Measurements from ENCODE around the gene PTPN2.

Gene PTPN2

DNA sequence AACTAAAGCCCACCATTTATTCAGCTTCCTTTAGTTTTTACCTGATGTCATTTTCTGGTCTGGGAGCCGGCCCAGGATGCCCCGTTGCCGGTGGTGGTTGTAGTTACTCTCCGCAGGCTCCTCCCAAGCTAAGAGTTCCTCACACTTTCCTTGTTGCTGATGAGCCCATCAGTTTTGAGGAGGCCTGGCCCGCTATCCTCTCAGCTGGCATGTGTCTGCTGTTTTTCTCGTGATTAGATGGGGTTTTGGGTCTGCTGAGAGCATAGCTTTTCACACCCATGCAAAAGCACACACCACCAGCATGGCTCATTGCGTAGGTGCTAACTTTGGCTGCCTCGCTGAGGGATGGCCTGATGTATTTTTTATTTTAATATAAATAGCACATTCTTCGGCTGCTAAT lies 109.1 kb downstream of the PTPN2 start:
- DNase-seq (ENCODE audit: low read depth, low spot score): no peak
- H3K9ac ChIP-seq (ENCODE audit: insufficient read length): no peak overlapping the region
- H3K27ac ChIP-seq: no peak overlapping the region
- H3K36me3 ChIP-seq (ENCODE audit: insufficient read depth, low read length): no peaks in the 10 kb centered on the region
- no peak for TF ChIP-seq FOXP2 (optimal IDR thresholded peaks at IDR 0.05; ENCODE audit: control extremely low read depth, extremely low read length, insufficient read depth)
- no peak for TF ChIP-seq POLR2AphosphoS5 (IDR thresholded peaks at IDR 0.05; ENCODE audit: borderline replicate concordance, low read depth, low read length)
- TF ChIP-seq EZH2 (IDR thresholded peaks at IDR 0.05): no peak
- H3K9me3 ChIP-seq (ENCODE audit: low read depth, low read length): no peaks in the 10 kb centered on the region
- H3K4me3 ChIP-seq: no peak overlapping the region

DNA sequence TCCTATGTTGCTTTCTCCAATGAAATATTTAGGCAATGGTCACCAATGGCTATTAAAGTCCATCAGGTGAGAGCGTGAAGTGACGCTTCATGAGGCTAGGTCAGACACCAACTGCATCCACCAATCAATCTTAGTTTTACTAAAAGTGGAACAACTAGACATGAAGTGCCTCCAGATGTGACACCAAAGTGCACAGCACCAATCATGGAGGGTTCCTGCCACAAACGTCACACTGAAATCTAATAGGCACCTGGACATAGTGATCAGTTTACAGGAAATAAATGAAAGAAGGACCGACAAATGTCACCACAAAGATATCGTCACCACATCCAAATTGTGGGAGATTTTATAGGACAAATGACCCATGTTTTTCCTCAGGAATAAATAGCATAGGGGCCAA lies 110.7 kb downstream of the PTPN2 start:
- TF ChIP-seq POLR2AphosphoS5 (IDR thresholded peaks at IDR 0.05; ENCODE audit: borderline replicate concordance, low read depth, low read length) (no peak), FOXP2 (optimal IDR thresholded peaks at IDR 0.05; ENCODE audit: control extremely low read depth, extremely low read length, insufficient read depth) (no peak), EZH2 (IDR thresholded peaks at IDR 0.05) (no peak)
- Histone ChIP-seq H3K4me3 (no peak overlapping the region), H3K36me3 (ENCODE audit: insufficient read depth, low read length) (no peaks in the 10 kb centered on the region), H3K9me3 (ENCODE audit: low read depth, low read length) (no peaks in the 10 kb centered on the region), H3K9ac (ENCODE audit: insufficient read length) (no peak overlapping the region), H3K27ac (no peak overlapping the region)
- no peak for DNase-seq (ENCODE audit: low read depth, low spot score)

DNA sequence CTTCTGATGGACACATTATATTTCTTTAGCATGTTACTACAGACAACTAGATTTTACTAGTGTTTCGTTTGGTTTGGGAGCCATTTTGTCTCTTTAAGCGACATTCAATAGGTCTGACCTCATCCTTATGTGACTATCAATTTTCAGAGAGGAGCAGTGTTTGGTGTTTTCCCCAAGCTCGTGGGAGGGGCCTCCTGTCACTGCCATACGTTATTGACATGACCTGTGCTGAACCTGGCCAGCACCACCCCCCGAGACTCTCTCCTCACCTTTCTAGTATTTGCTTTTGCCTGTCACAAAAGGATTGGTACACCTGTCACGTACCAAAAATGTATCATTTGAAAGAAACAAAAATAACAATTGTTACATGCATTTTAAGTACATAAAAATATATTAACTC lies 111.9 kb downstream of the PTPN2 start:
- H3K27ac ChIP-seq: no peak overlapping the region
- no peak overlapping the region for H3K9ac ChIP-seq (ENCODE audit: insufficient read length)
- H3K9me3 ChIP-seq (ENCODE audit: low read depth, low read length): no peaks in the 10 kb centered on the region
- H3K36me3 ChIP-seq (ENCODE audit: insufficient read depth, low read length): no peaks in the 10 kb centered on the region
- TF ChIP-seq POLR2AphosphoS5 (IDR thresholded peaks at IDR 0.05; ENCODE audit: borderline replicate concordance, low read depth, low read length): no peak
- TF ChIP-seq EZH2 (IDR thresholded peaks at IDR 0.05): no peak
- no peak for TF ChIP-seq FOXP2 (optimal IDR thresholded peaks at IDR 0.05; ENCODE audit: control extremely low read depth, extremely low read length, insufficient read depth)
- DNase-seq (ENCODE audit: low read depth, low spot score): no peak
- H3K4me3 ChIP-seq: no peak overlapping the region

DNA sequence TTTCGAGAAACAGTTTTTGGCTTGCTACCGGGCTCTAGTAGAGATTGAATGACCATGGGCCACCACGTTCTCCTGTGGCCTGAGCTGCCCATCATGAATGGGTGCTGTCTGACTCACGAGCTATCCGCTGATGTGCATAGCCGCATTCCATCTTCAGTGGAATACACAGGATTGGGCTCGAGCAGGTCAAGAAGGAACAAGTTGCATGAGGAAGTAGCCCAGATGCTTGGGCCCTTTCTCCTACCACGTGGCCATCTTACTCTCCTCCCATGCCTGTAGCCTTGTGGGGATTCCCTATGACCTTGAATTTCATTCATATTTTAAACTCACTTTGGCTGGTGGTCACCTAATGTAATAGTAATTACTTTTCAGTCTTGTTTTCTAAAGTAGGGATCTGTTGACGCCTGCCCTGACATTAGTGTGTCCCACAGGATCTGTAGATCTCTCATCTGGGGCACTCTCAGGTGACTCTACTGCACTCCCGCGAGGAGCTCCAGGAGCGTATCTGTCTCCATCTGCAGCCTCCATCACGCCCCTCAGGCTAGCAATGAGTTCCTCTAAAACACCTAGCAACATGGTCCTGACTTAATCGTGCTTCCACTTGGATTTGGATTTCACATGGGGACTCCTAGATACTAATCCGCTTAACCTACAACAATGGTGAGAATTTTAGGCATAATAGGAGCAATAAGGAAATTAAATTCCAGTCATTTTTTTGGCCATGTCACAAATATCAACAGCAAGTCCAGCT lies 113.4 kb downstream of the PTPN2 start:
- no peaks in the 10 kb centered on the region for H3K36me3 ChIP-seq (ENCODE audit: insufficient read depth, low read length)
- DNase-seq (ENCODE audit: low read depth, low spot score): no peak
- H3K27ac ChIP-seq: no peak overlapping the region
- TF ChIP-seq FOXP2 (optimal IDR thresholded peaks at IDR 0.05; ENCODE audit: control extremely low read depth, extremely low read length, insufficient read depth): no peak
- no peak for TF ChIP-seq POLR2AphosphoS5 (IDR thresholded peaks at IDR 0.05; ENCODE audit: borderline replicate concordance, low read depth, low read length)
- TF ChIP-seq EZH2 (IDR thresholded peaks at IDR 0.05): no peak
- no peak overlapping the region for H3K4me3 ChIP-seq
- H3K9me3 ChIP-seq (ENCODE audit: low read depth, low read length): no peaks in the 10 kb centered on the region
- no peak overlapping the region for H3K9ac ChIP-seq (ENCODE audit: insufficient read length)

DNA sequence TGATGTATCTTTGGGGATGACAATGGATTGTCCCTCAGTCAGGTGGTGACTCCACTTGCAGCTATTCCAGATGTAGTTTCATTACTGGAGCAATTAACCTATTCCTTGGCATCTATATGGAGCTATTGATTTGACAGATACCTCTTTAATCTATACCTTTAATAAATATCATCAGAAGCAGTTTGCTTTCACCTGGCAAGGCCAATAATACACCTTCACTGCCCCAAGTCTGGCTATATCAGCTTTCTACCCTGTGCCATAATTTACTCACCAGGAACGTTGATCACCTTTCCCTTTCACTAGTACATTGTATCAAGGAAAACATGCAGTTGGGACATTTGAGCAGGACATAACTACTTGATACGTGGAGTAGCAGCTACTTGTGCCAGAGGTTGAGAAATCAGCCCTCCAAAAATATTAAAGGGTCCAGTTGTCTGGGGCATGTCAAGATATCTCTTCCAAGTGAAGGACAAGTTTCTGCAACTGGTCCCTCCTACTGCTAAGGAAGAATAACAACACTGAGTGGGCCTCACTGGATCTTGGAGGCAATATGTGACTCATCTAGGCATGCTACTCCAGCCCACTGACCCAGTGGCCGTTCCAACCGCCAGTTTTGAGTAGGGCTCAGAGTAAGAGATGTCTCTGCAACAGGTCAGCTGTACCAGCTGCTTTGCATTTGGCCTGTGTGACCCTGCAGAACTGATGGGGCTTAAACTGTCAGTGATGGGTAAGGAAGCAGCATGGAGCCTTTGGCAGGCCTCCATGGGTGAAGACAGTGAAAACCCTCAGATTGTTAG lies 114.2 kb downstream of the PTPN2 start:
- no peak overlapping the region for H3K4me3 ChIP-seq
- H3K27ac ChIP-seq: no peak overlapping the region
- no peak overlapping the region for H3K9ac ChIP-seq (ENCODE audit: insufficient read length)
- no peaks in the 10 kb centered on the region for H3K9me3 ChIP-seq (ENCODE audit: low read depth, low read length)
- no peak for DNase-seq (ENCODE audit: low read depth, low spot score)
- no peak for TF ChIP-seq POLR2AphosphoS5 (IDR thresholded peaks at IDR 0.05; ENCODE audit: borderline replicate concordance, low read depth, low read length)
- TF ChIP-seq FOXP2 (optimal IDR thresholded peaks at IDR 0.05; ENCODE audit: control extremely low read depth, extremely low read length, insufficient read depth): no peak
- no peak for TF ChIP-seq EZH2 (IDR thresholded peaks at IDR 0.05)
- no peaks in the 10 kb centered on the region for H3K36me3 ChIP-seq (ENCODE audit: insufficient read depth, low read length)

- no peak overlapping the region for H3K4me3 ChIP-seq
- no peak overlapping the region for H3K27ac ChIP-seq
- DNase-seq (ENCODE audit: low read depth, low spot score): no peak
- no peak for TF ChIP-seq FOXP2 (optimal IDR thresholded peaks at IDR 0.05; ENCODE audit: control extremely low read depth, extremely low read length, insufficient read depth)
- TF ChIP-seq EZH2 (IDR thresholded peaks at IDR 0.05): no peak
- TF ChIP-seq POLR2AphosphoS5 (IDR thresholded peaks at IDR 0.05; ENCODE audit: borderline replicate concordance, low read depth, low read length): no peak
- no peaks in the 10 kb centered on the region for H3K9me3 ChIP-seq (ENCODE audit: low read depth, low read length)
- no peaks in the 10 kb centered on the region for H3K36me3 ChIP-seq (ENCODE audit: insufficient read depth, low read length)
- H3K9ac ChIP-seq (ENCODE audit: insufficient read length): no peak overlapping the region
These were observed 114.9 kb downstream of the PTPN2 start for GRCh38 chr18:12769136-12769535.

DNA sequence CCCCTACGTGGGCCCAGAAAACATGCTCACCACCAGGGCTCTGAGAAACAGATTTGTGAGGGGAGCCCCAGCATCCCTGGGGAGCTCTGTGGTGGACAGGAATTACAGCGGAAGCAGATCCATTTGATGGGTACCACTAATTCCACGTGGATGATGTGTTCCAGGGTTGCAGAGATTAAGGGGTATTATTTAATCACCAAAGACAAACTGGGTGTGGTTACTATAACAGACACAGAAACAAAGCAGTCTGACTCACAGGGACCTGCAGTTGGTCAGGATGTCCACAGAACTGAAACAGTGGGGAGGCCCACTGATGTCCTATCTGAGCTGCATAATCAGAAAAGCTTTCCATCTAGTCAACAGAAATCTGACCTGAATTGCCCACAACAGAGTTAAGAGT lies 115.4 kb downstream of the PTPN2 start:
- no peak overlapping the region for H3K4me3 ChIP-seq
- H3K27ac ChIP-seq: no peak overlapping the region
- DNase-seq (ENCODE audit: low read depth, low spot score): no peak
- no peaks in the 10 kb centered on the region for H3K36me3 ChIP-seq (ENCODE audit: insufficient read depth, low read length)
- no peak overlapping the region for H3K9ac ChIP-seq (ENCODE audit: insufficient read length)
- H3K9me3 ChIP-seq (ENCODE audit: low read depth, low read length): no peaks in the 10 kb centered on the region
- TF ChIP-seq FOXP2 (optimal IDR thresholded peaks at IDR 0.05; ENCODE audit: control extremely low read depth, extremely low read length, insufficient read depth) (no peak), EZH2 (IDR thresholded peaks at IDR 0.05) (no peak), POLR2AphosphoS5 (IDR thresholded peaks at IDR 0.05; ENCODE audit: borderline replicate concordance, low read depth, low read length) (no peak)

DNA sequence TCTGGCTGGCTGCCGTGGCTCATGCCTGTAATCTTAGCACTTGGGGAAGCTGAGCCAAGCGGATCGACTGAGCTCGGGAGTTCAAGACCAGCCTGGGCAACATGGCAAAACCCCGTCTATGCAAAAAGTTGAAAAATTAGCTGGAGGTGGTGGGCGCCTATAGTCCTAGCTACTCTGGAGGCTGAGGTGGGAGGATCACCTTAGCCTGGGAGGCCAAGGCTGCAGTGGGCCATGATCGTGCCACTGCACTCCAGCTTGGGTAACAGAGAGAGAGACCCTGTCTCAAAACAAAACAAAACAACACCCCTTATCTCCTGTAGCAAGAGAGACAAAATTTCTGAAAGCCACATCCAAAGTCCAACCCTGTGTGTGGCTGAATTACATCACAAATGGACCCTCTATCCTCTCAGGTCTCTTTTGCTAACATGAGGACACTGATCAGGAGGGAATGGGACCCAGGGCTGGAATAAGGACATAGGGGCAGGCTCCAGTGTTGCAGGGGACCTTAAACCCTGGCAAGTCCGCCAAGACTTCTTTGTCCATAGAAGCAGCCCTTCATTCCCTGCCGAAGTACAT lies 116.4 kb downstream of the PTPN2 start:
- H3K4me3 ChIP-seq: no peak overlapping the region
- no peak overlapping the region for H3K9ac ChIP-seq (ENCODE audit: insufficient read length)
- TF ChIP-seq FOXP2 (optimal IDR thresholded peaks at IDR 0.05; ENCODE audit: control extremely low read depth, extremely low read length, insufficient read depth) (no peak), EZH2 (IDR thresholded peaks at IDR 0.05) (no peak), POLR2AphosphoS5 (IDR thresholded peaks at IDR 0.05; ENCODE audit: borderline replicate concordance, low read depth, low read length) (no peak)
- H3K36me3 ChIP-seq (ENCODE audit: insufficient read depth, low read length): no peaks in the 10 kb centered on the region
- no peak overlapping the region for H3K27ac ChIP-seq
- no peaks in the 10 kb centered on the region for H3K9me3 ChIP-seq (ENCODE audit: low read depth, low read length)
- no peak for DNase-seq (ENCODE audit: low read depth, low spot score)

Data from SK-N-MC (cell line).